Endothelial cell (in vitro differentiated cells): ENCODE data around the gene SERGEF. TPM values are rescaled to one million over a fixed set of nuclear protein-coding genes. Genes with fewer than 3 reads are reported as not detected.

Experiments used
- DNase-seq: peaks from one replicate; pipeline ENCODE4 v3.0.0; 2021; ENCODE audit warnings: low spot score
- H3K27ac Mint-ChIP-seq: one replicate; pipeline ENCODE4 v1.8.0; 2021; ENCODE audit warnings: mixed read lengths, inconsistent platforms; ENCODE audit not compliant: unreplicated experiment
- H3K27me3 Mint-ChIP-seq: one replicate; pipeline ENCODE4 v1.8.0; 2021; ENCODE audit warnings: mild to moderate bottlenecking, moderate library complexity, mixed read lengths, inconsistent platforms; ENCODE audit not compliant: unreplicated experiment
- H3K36me3 Mint-ChIP-seq: one replicate; pipeline ENCODE4 v1.8.0; 2021; ENCODE audit warnings: mild to moderate bottlenecking, low read depth, mixed read lengths, inconsistent platforms; ENCODE audit not compliant: unreplicated experiment
- H3K4me1 Mint-ChIP-seq: one replicate; pipeline ENCODE4 v1.8.0; 2021; ENCODE audit warnings: mild to moderate bottlenecking, mixed read lengths, inconsistent platforms; ENCODE audit not compliant: unreplicated experiment
- H3K4me3 Mint-ChIP-seq: one replicate; pipeline ENCODE4 v1.8.0; 2021; ENCODE audit warnings: mild to moderate bottlenecking, mixed read lengths, inconsistent platforms; ENCODE audit not compliant: unreplicated experiment
- H3K9me3 Mint-ChIP-seq: one replicate; pipeline ENCODE4 v1.8.0; 2021; ENCODE audit warnings: mixed read lengths, inconsistent platforms; ENCODE audit not compliant: unreplicated experiment
- total RNA-seq: library from RNA; stranded (reverse); fragmentation: NEBNext Ultra II Directional; extraction: Animal tissue kit (Norgen Biotek cat#: 25700); gene quantifications from one replicate; pipeline ENCODE4 v1.2.1, GENCODE V29; 2021; ENCODE audit not compliant: unreplicated experiment
- TF ChIP-seq, protein P1 (sequence below): fragments of 200-600 bp; sonication (generic); IDR thresholded peaks from one replicate; pipeline ENCODE4 v1.5.0; 2021; ENCODE audit warnings: antibody characterized with exemption; ENCODE audit not compliant: unreplicated experiment

Gene SERGEF
- total RNA-seq, 1 donor from 2014 or later = 19.1 TPM

DNA sequence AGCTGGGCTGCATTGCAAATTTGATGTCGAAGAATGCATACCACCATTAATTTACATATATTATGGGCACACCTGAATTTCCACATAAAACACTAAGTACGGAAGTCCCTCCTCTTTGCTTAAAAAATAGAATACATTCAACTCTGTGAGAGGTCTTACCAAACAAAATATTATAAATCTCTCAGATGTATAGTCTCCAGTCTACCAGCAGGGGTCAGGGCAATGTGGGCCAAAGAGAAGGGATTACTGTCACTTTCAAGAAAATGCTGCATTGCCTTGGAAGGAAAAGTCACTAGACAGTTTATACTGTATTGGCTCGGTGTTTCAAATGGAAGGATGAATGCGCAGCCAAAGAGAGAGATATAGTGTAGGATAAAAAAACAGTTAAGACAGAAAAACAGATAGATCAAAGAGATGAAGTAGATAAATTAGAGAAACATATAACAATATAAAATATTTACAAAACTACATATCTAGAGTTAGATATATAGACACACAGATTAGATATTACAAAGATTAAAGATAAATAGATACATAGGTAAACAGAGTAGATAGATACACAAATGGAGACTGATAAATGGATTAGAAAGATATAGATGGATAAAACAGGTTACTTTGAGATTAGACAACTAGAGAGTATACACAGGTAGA, 20.9 kb downstream of the SERGEF start:
- no peaks in the 10 kb centered on the region for H3K27me3 Mint-ChIP-seq
- H3K36me3 Mint-ChIP-seq = no peaks in the 10 kb centered on the region
- H3K4me1 Mint-ChIP-seq = no peaks in the 10 kb centered on the region
- peak; percentile 53 for DNase-seq
- H3K27ac Mint-ChIP-seq = no peak overlapping the region
- H3K9me3 Mint-ChIP-seq = no peaks in the 10 kb centered on the region
- no peak overlapping the region for H3K4me3 Mint-ChIP-seq
- TF ChIP-seq, protein P1, sequence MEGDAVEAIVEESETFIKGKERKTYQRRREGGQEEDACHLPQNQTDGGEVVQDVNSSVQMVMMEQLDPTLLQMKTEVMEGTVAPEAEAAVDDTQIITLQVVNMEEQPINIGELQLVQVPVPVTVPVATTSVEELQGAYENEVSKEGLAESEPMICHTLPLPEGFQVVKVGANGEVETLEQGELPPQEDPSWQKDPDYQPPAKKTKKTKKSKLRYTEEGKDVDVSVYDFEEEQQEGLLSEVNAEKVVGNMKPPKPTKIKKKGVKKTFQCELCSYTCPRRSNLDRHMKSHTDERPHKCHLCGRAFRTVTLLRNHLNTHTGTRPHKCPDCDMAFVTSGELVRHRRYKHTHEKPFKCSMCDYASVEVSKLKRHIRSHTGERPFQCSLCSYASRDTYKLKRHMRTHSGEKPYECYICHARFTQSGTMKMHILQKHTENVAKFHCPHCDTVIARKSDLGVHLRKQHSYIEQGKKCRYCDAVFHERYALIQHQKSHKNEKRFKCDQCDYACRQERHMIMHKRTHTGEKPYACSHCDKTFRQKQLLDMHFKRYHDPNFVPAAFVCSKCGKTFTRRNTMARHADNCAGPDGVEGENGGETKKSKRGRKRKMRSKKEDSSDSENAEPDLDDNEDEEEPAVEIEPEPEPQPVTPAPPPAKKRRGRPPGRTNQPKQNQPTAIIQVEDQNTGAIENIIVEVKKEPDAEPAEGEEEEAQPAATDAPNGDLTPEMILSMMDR = peak; percentile 85

DNA sequence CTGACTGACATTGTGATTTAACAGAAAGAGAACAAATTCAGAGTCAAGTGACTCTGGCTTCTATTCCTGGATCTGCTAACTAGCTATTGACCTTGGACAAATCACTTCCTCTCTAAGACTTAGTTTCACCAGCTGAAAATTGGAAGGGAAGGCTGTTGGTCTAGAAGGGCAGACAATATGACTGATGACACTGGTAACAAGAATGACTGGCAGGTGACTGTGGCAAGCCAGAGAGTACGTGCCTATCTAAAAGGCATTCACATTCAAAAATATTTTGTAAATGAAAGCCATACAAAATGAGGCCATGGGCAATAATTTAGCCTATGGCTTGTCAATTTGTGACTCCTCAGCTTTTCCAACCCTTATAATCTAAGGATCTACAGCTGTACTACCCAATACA, 23.5 kb downstream of the SERGEF start:
- DNase-seq = no peak
- Mint-ChIP-seq H3K36me3 (peaks cover 3% of the 10 kb centered on the region), H3K27ac (no peak overlapping the region), H3K4me1 (no peaks in the 10 kb centered on the region), H3K27me3 (no peaks in the 10 kb centered on the region), H3K9me3 (no peaks in the 10 kb centered on the region), H3K4me3 (no peak overlapping the region)
- TF ChIP-seq, protein P1 = no peak

DNA sequence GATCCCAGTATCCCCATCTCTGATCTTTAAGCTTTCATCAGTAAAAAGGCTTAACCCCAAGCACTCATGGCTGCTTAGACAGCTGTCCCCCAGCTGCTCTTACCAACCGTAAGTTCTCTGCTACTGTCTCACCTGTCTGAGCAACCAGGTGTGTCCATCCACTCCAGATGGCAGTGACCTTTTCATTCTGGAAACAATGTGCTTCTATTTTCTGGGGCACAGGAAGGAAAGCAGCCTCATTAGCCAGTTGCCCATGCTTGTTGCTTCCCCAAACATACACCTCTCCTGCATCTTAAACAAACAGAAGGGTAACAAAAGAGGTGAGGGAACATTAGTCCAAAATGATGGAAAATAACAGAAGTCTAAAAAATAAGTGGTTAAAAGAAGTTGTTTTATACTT, 24.4 kb downstream of the SERGEF start:
- TF ChIP-seq, protein P1 = no peak
- no peak overlapping the region for H3K4me3 Mint-ChIP-seq

DNA sequence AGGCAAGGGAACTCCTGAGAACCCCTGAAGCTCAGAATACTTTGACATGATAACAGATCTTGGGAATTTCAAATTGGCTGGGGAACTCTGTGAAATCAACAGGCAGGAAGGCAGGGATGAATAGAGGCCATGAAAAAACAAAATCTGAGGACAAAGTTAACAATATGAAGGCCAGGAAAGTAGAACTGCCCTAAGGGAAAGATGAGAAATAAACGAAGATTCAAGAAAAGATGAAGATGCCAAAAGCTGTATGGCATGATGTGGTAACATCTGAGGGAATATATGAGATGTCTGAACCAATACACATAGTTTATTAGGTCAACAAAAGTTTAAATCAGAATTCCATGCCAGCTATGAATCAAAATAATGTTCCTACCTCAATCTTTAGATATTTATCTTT, 25.0 kb downstream of the SERGEF start:
- Mint-ChIP-seq H3K4me1 (no peaks in the 10 kb centered on the region), H3K4me3 (no peak overlapping the region), H3K9me3 (no peaks in the 10 kb centered on the region), H3K27me3 (no peaks in the 10 kb centered on the region), H3K27ac (no peak overlapping the region), H3K36me3 (peaks cover 11% of the 10 kb centered on the region)
- TF ChIP-seq, protein P1 = no peak
- no peak for DNase-seq

More for the DNA sequence above, 24.4 kb downstream of the SERGEF start:
- no peaks in the 10 kb centered on the region for H3K9me3 Mint-ChIP-seq
- peaks cover 11% of the 10 kb centered on the region for H3K36me3 Mint-ChIP-seq
- no peaks in the 10 kb centered on the region for H3K27me3 Mint-ChIP-seq
- no peaks in the 10 kb centered on the region for H3K4me1 Mint-ChIP-seq
- no peak overlapping the region for H3K27ac Mint-ChIP-seq
- DNase-seq = no peak

DNA sequence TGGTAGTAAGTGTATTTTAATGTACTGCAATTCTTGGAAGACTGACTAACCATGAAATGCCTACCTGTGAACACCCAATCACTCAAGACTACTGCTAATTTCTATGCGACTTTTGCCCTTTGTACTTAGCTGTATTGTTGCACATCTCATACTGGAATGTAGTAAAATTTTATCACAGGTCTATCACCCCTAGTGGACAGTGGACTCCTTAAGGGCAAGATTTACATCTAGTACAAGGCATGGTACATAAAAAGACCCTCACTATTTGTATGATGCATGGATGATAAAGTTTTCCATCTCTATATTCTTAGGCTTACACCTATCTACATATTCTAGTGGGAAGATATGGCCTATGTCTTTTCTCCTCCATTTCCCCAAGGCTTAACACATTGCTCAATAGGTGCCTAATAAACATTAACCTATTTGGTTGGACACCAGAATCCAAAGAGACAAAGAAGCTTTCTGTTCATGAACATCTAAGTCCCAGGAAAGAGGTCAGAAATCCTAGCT, 26.1 kb downstream of the SERGEF start:
- no peak for DNase-seq
- H3K9me3 Mint-ChIP-seq = no peaks in the 10 kb centered on the region

More for the DNA sequence above, 26.1 kb downstream of the SERGEF start:
- Mint-ChIP-seq H3K27me3 (no peaks in the 10 kb centered on the region), H3K27ac (no peak overlapping the region), H3K4me1 (no peaks in the 10 kb centered on the region), H3K36me3 (peaks cover 11% of the 10 kb centered on the region), H3K4me3 (no peak overlapping the region)
- TF ChIP-seq, protein P1 = no peak
